H9 (cell line): ENCODE data around the gene HDC. TPM values are rescaled to one million over a fixed set of nuclear protein-coding genes. Genes with fewer than 3 reads are reported as not detected.

Source experiments
- DNase-seq: peaks from one replicate; pipeline ENCODE4 v3.0.0-alpha.2; 2017
- H2AFZ ChIP-seq: one replicate; pipeline ENCODE4 v1.6.1; 2013; ENCODE audit warnings: mild to moderate bottlenecking, low read length, control low read depth, moderate library complexity
- H2AK5ac ChIP-seq: 2 replicates; pipeline ENCODE4 v1.6.1; 2013; ENCODE audit warnings: low read length, control low read depth, mixed read lengths; ENCODE audit not compliant: insufficient read length
- H2BK120ac ChIP-seq: one replicate; pipeline ENCODE4 v1.6.1; 2013; ENCODE audit warnings: low read depth, mild to moderate bottlenecking, low read length, control low read depth, inconsistent platforms; ENCODE audit not compliant: poor library complexity, severe bottlenecking
- H2BK12ac ChIP-seq: 2 replicates; pipeline ENCODE4 v1.6.1; 2013; ENCODE audit warnings: low read length, control low read depth, mixed read lengths, low read depth; ENCODE audit not compliant: insufficient read length
- H2BK15ac ChIP-seq: 2 replicates; pipeline ENCODE4 v1.6.1; 2013; ENCODE audit warnings: low read depth, low read length, control low read depth
- H2BK20ac ChIP-seq: one replicate; pipeline ENCODE4 v1.6.1; 2013; ENCODE audit warnings: low read depth, mild to moderate bottlenecking, low read length, control low read depth, inconsistent platforms; ENCODE audit not compliant: poor library complexity, severe bottlenecking
- H2BK5ac ChIP-seq: 2 replicates; pipeline ENCODE4 v1.6.1; 2013; ENCODE audit warnings: low read length, control low read depth, mixed read lengths; ENCODE audit not compliant: insufficient read length
- H3K14ac ChIP-seq: 2 replicates; pipeline ENCODE4 v1.6.1; 2013; ENCODE audit warnings: low read length, control low read depth; ENCODE audit not compliant: insufficient read depth
- H3K18ac ChIP-seq: 2 replicates; pipeline ENCODE4 v1.6.1; 2013; ENCODE audit warnings: low read depth, mild to moderate bottlenecking, mixed read lengths, low read length, control low read depth; ENCODE audit not compliant: insufficient read length
- H3K23ac ChIP-seq: 2 replicates; pipeline ENCODE4 v1.6.1; 2013; ENCODE audit warnings: low read length, control low read depth, mixed read lengths, low read depth; ENCODE audit not compliant: insufficient read length
- H3K23me2 ChIP-seq: 2 replicates; pipeline ENCODE4 v1.6.1; 2013; ENCODE audit warnings: low read depth, mild to moderate bottlenecking, mixed read lengths, low read length, control low read depth; ENCODE audit not compliant: insufficient read length, poor library complexity, severe bottlenecking
- H3K27ac ChIP-seq: 2 replicates; pipeline ENCODE4 v1.5.1; 2013; ENCODE audit warnings: low read length, control low read depth, mixed read lengths, low read depth; ENCODE audit not compliant: insufficient read length
- H3K27me3 ChIP-seq: 2 replicates; pipeline ENCODE4 v1.6.1; 2013; ENCODE audit warnings: low read length, control low read depth, inconsistent platforms; ENCODE audit not compliant: insufficient read depth
- H3K4ac ChIP-seq: 2 replicates; pipeline ENCODE4 v1.6.1; 2013; ENCODE audit warnings: low read depth, mild to moderate bottlenecking, control low read depth, inconsistent platforms, low read length, moderate library complexity
- H3K4me1 ChIP-seq: 2 replicates; pipeline ENCODE4 v1.6.1; 2013; ENCODE audit warnings: low read length, control low read depth, inconsistent platforms; ENCODE audit not compliant: insufficient read depth
- H3K4me2 ChIP-seq: 2 replicates; pipeline ENCODE4 v1.6.1; 2013; ENCODE audit warnings: low read length, control low read depth, mixed read lengths; ENCODE audit not compliant: insufficient read length, insufficient read depth
- H3K56ac ChIP-seq: 2 replicates; pipeline ENCODE4 v1.6.1; 2013; ENCODE audit warnings: low read depth, mild to moderate bottlenecking, mixed read lengths, low read length, control low read depth; ENCODE audit not compliant: insufficient read length
- H3K79me1 ChIP-seq: 2 replicates; pipeline ENCODE4 v1.6.1; 2013; ENCODE audit warnings: low read depth, mild to moderate bottlenecking, moderate library complexity, low read length, control low read depth, inconsistent platforms; ENCODE audit not compliant: insufficient read depth, poor library complexity, severe bottlenecking
- H3K79me2 ChIP-seq: 2 replicates; pipeline ENCODE4 v1.6.1; 2013; ENCODE audit warnings: low read length, control low read depth, inconsistent platforms; ENCODE audit not compliant: insufficient read depth
- H3K9ac ChIP-seq: 2 replicates; pipeline ENCODE4 v1.6.1; 2013; ENCODE audit warnings: low read length, control low read depth, mixed read lengths; ENCODE audit not compliant: insufficient read length; ENCODE audit errors: extremely low read depth
- H3K9me3 ChIP-seq: one replicate; pipeline ENCODE4 v1.6.1; 2013; ENCODE audit warnings: low read depth, low read length, inconsistent platforms; ENCODE audit not compliant: control insufficient read depth
- H3T11ph ChIP-seq: one replicate; pipeline ENCODE4 v1.6.1; 2013; ENCODE audit warnings: mild to moderate bottlenecking, low read length, control low read depth, inconsistent platforms
- H4K20me1 ChIP-seq: one replicate; pipeline ENCODE4 v1.6.1; 2013; ENCODE audit not compliant: control insufficient read depth, insufficient read length, insufficient read depth
- H4K5ac ChIP-seq: 2 replicates; pipeline ENCODE4 v1.6.1; 2013; ENCODE audit warnings: low read depth, mild to moderate bottlenecking, mixed read lengths, low read length, control low read depth; ENCODE audit not compliant: insufficient read length
- H4K8ac ChIP-seq: replicated peaks from 2 replicates; pipeline ENCODE4 v1.6.1; 2013; ENCODE audit warnings: low read length, control low read depth, mixed read lengths, low read depth; ENCODE audit not compliant: insufficient read length
- H4K91ac ChIP-seq: 2 replicates; pipeline ENCODE4 v1.6.1; 2013; ENCODE audit warnings: low read depth, mild to moderate bottlenecking, moderate library complexity, mixed read lengths, low read length, control low read depth; ENCODE audit not compliant: insufficient read length
- H3K27ac Mint-ChIP-seq, 3 experiments: 2 replicates in 2 of 3; 3 replicates in 1 of 3; pipeline ENCODE4 v1.8.0; 2020 to 2021; ENCODE audit warnings: mixed read lengths in 3 of 3, mild to moderate bottlenecking in 1 of 3, moderate library complexity in 1 of 3
- H3K27me3 Mint-ChIP-seq: 2 replicates; pipeline ENCODE4 v1.8.0; 2021; ENCODE audit warnings: low read depth, mild to moderate bottlenecking, moderate library complexity, mixed read lengths
- H3K36me3 Mint-ChIP-seq, 3 experiments: 2 replicates in 2 of 3; 3 replicates in 1 of 3; pipeline ENCODE4 v1.8.0; 2020 to 2021; ENCODE audit warnings: low read depth in 3 of 3, mixed read lengths in 3 of 3; ENCODE audit not compliant: insufficient read depth in 1 of 3
- H3K4me1 Mint-ChIP-seq, 2 experiments: 2 replicates each; pipeline ENCODE4 v1.8.0; 2020; ENCODE audit warnings: mixed read lengths in 2 of 2
- H3K4me3 Mint-ChIP-seq, 2 experiments: 2 replicates in 1 of 2; 3 replicates in 1 of 2; pipeline ENCODE4 v1.8.0; 2020 to 2021; ENCODE audit warnings: mild to moderate bottlenecking in 2 of 2, mixed read lengths in 2 of 2, moderate library complexity in 1 of 2
- H3K9me3 Mint-ChIP-seq, 2 experiments: 2 replicates in 1 of 2; 3 replicates in 1 of 2; pipeline ENCODE4 v1.8.0; 2020; ENCODE audit warnings: mild to moderate bottlenecking in 2 of 2, mixed read lengths in 2 of 2, moderate library complexity in 1 of 2
- WGBS: extraction: QIAGEN DNeasy Blood & Tissue Kit; methylation state at CpG from one replicate; pipeline ENCODE4 v1.1.7; 2013; ENCODE audit warnings: missing lambda C conversion rate, low lambda C conversion rate, mixed read lengths; ENCODE audit not compliant: insufficient read length; ENCODE audit errors: extremely low coverage; 5-methylcytosine and 5-hydroxymethylcytosine counted together
- total RNA-seq: library from RNA; stranded (reverse); gene quantifications from 2 replicates; pipeline ENCODE4 v1.2.1, GENCODE V29; 2021
- TF ChIP-seq, protein P1 (sequence below): fragments of 200-600 bp; sonication (generic); conservative IDR thresholded peaks from 3 replicates; pipeline ENCODE4 v1.8.0; 2021; ENCODE audit warnings: antibody characterized with exemption, mild to moderate bottlenecking

Gene HDC
- total RNA-seq, 1 experiment from 2014 or later: not detected

DNA sequence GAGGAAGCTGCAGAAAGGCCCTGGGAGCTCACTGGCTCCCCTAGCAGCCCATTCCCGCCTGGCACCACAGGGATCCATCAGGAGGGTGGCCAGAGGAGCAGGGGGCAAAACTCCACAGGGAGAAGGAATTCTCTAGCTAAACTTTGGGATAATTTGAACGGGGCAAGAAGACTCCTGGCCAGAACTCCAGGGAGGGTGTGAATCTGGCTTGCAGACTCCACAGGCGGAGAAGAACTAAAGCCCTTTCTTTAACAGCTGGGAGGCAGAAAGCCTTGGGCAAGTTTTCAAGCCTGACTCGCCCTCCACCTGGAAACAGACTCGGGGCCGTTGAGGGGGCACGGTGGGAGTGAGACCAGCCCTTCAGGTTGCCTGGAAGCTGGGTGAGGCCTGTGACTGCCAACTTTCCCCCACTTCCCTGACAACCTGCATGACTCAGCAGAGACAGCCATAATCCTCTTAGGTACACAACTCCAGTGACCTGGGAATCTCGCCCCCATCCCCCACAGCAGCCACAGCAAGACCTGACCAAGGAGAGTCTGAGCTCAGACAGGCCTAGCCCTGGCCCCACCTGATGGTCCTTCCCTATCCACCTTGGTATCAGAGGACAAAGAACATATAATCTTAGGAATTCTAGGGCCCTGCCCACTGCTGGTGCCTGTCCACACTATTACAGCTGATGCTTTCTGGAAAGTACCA lies 54.9 kb downstream of the HDC start:
- no peaks in the 10 kb centered on the region for H3K27me3 ChIP-seq
- H4K20me1 ChIP-seq: no peaks in the 10 kb centered on the region
- H3K4me1 Mint-ChIP-seq: peaks cover 14 to 15% of the 10 kb centered on the region in 2 experiments
- H3K9ac ChIP-seq: no peak overlapping the region
- no peaks in the 10 kb centered on the region for H3K79me1 ChIP-seq
- H4K8ac ChIP-seq: no peak overlapping the region
- WGBS: no CpG with 5 or more reads among the region's 8 CpGs
- no peak overlapping the region for H2BK12ac ChIP-seq
- no peak overlapping the region for H3K4ac ChIP-seq
- H3K9me3 Mint-ChIP-seq: peaks cover 12 to 14% of the 10 kb centered on the region in 2 experiments; a peak in 4 of 5 replicates
- H3K9me3 ChIP-seq: no peaks in the 10 kb centered on the region
- no peak overlapping the region for H4K5ac ChIP-seq
- peaks cover 10 to 22% (median 10%) of the 10 kb centered on the region in 3 experiments for H3K36me3 Mint-ChIP-seq
- H3K23ac ChIP-seq: no peak overlapping the region
- no peak overlapping the region for H2AFZ ChIP-seq
- H3T11ph ChIP-seq: no peak overlapping the region
- TF ChIP-seq, protein P1, sequence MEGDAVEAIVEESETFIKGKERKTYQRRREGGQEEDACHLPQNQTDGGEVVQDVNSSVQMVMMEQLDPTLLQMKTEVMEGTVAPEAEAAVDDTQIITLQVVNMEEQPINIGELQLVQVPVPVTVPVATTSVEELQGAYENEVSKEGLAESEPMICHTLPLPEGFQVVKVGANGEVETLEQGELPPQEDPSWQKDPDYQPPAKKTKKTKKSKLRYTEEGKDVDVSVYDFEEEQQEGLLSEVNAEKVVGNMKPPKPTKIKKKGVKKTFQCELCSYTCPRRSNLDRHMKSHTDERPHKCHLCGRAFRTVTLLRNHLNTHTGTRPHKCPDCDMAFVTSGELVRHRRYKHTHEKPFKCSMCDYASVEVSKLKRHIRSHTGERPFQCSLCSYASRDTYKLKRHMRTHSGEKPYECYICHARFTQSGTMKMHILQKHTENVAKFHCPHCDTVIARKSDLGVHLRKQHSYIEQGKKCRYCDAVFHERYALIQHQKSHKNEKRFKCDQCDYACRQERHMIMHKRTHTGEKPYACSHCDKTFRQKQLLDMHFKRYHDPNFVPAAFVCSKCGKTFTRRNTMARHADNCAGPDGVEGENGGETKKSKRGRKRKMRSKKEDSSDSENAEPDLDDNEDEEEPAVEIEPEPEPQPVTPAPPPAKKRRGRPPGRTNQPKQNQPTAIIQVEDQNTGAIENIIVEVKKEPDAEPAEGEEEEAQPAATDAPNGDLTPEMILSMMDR: no peak
- no peak overlapping the region for H3K18ac ChIP-seq
- H2BK120ac ChIP-seq: no peak overlapping the region
- no peak overlapping the region for H3K27ac ChIP-seq
- H3K14ac ChIP-seq: no peak overlapping the region
- peak overlapping the region in 2 of 3 experiments; percentile 17 to 76; a peak in 3 of 7 replicates for H3K27ac Mint-ChIP-seq
- H2AK5ac ChIP-seq: no peak overlapping the region
- no peaks in the 10 kb centered on the region for H3K27me3 Mint-ChIP-seq
- H4K91ac ChIP-seq: no peak overlapping the region
- no peak overlapping the region for H2BK20ac ChIP-seq
- H2BK5ac ChIP-seq: no peak overlapping the region
- DNase-seq: no peak
- H3K23me2 ChIP-seq: no peaks in the 10 kb centered on the region
- H3K4me2 ChIP-seq: no peak overlapping the region
- no peak overlapping the region for H3K4me3 Mint-ChIP-seq
- no peak overlapping the region for H3K56ac ChIP-seq
- no peaks in the 10 kb centered on the region for H3K79me2 ChIP-seq
- no peaks in the 10 kb centered on the region for H3K4me1 ChIP-seq
- H2BK15ac ChIP-seq: no peak overlapping the region
